Liver (tissue), 9 donors: ENCODE measurements around the gene CAPN2. TPM values are rescaled to one million over a fixed set of nuclear protein-coding genes. Genes with fewer than 3 reads are reported as not detected.

Experiments used
- DNase-seq: peaks from one replicate; pipeline ENCODE4 v3.0.0-alpha.2; 2017; ENCODE audit warnings: low spot score
- H3K27ac ChIP-seq, 2 donors: one replicate each; pipeline ENCODE4 v1.7.0; 2013; ENCODE audit warnings: inconsistent platforms in 2 of 2, low read length in 2 of 2, control low read depth in 1 of 2, low read depth in 1 of 2, mild to moderate bottlenecking in 1 of 2
- H3K27me3 ChIP-seq, 4 donors: one replicate each; pipeline versions ENCODE4 v1.6.1 to v1.7.0; 2013; ENCODE audit warnings: low read length in 3 of 4, inconsistent platforms in 1 of 4, mild to moderate bottlenecking in 1 of 4, moderate library complexity in 1 of 4; ENCODE audit not compliant: control insufficient read depth in 4 of 4, insufficient read depth in 4 of 4
- H3K36me3 ChIP-seq, 4 donors: one replicate each; pipeline versions ENCODE4 v1.6.1 to v1.7.0; 2013; ENCODE audit warnings: low read length in 3 of 4, mild to moderate bottlenecking in 3 of 4, low read depth in 1 of 4, moderate library complexity in 1 of 4; ENCODE audit not compliant: control insufficient read depth in 4 of 4, insufficient read depth in 3 of 4
- H3K4me1 ChIP-seq, 4 donors: one replicate each; pipeline versions ENCODE4 v1.6.1 to v1.7.0; 2013; ENCODE audit warnings: low read length in 3 of 4, mild to moderate bottlenecking in 3 of 4, moderate library complexity in 1 of 4; ENCODE audit not compliant: control insufficient read depth in 4 of 4, insufficient read depth in 4 of 4
- H3K4me3 ChIP-seq, 3 donors: one replicate each; pipeline versions ENCODE4 v1.6.1 to v1.7.0; 2013; ENCODE audit warnings: low read length in 3 of 3, control low read depth in 1 of 3, low read depth in 1 of 3, mild to moderate bottlenecking in 1 of 3
- H3K9ac ChIP-seq, 2 donors: one replicate each; pipeline ENCODE4 v1.7.0; 2013; ENCODE audit warnings: low read length in 2 of 2, mild to moderate bottlenecking in 2 of 2, moderate library complexity in 2 of 2, control low read depth in 1 of 2, low read depth in 1 of 2
- H3K9me3 ChIP-seq, 4 donors: one replicate each; pipeline versions ENCODE4 v1.6.1 to v1.7.0; 2013; ENCODE audit warnings: low read length in 3 of 4; ENCODE audit not compliant: control insufficient read depth in 4 of 4
- ATF3 ChIP-seq: IDR thresholded peaks from 2 replicates; pipeline ENCODE4 v1.6.1; 2016; ENCODE audit warnings: antibody characterized with exemption
- CTCF ChIP-seq: fragments of 150-350 bp; IDR thresholded peaks from 2 replicates; pipeline ENCODE4 v1.5.1; 2017; ENCODE audit warnings: improper control_type of control experiment, low read depth, low read length; ENCODE audit not compliant: missing input control
- EGR1 ChIP-seq, 2 donors: IDR thresholded peaks; 2 replicates each; pipeline ENCODE4 v1.6.1; 2016 to 2018; ENCODE audit warnings: antibody characterized with exemption in 2 of 2, low read depth in 2 of 2
- FOXA1 ChIP-seq: IDR thresholded peaks from 2 replicates; pipeline ENCODE4 v1.6.1; 2016; ENCODE audit warnings: antibody characterized with exemption
- HNF4A ChIP-seq, 2 donors: conservative IDR thresholded peaks; 2 replicates each; pipeline ENCODE4 v1.6.1; 2016; ENCODE audit warnings: antibody characterized with exemption in 2 of 2, mild to moderate bottlenecking in 2 of 2
- JUND ChIP-seq, 2 donors: IDR thresholded peaks; 2 replicates each; pipeline ENCODE4 v1.6.1; 2016; ENCODE audit warnings: antibody characterized with exemption in 2 of 2
- MAX ChIP-seq: IDR thresholded peaks from 2 replicates; pipeline ENCODE4 v1.6.1; 2016; ENCODE audit warnings: antibody characterized with exemption
- NR2F2 ChIP-seq: IDR thresholded peaks from 2 replicates; pipeline ENCODE4 v1.6.1; 2016; ENCODE audit warnings: antibody characterized with exemption
- RAD21 ChIP-seq, 2 donors: IDR thresholded peaks; 2 replicates each; pipeline ENCODE4 v1.6.1; 2016; ENCODE audit warnings: antibody characterized with exemption in 2 of 2, mild to moderate bottlenecking in 2 of 2
- REST ChIP-seq: IDR thresholded peaks from 2 replicates; pipeline ENCODE4 v1.6.1; 2016; ENCODE audit warnings: antibody characterized with exemption, mild to moderate bottlenecking
- SP1 ChIP-seq: IDR thresholded peaks from 2 replicates; pipeline ENCODE4 v1.6.1; 2018; ENCODE audit warnings: antibody characterized with exemption, mild to moderate bottlenecking
- TAF1 ChIP-seq: conservative IDR thresholded peaks from 2 replicates; pipeline ENCODE4 v1.6.1; 2016; ENCODE audit warnings: antibody characterized with exemption, mild to moderate bottlenecking
- YY1 ChIP-seq: IDR thresholded peaks from 2 replicates; pipeline ENCODE4 v1.6.1; 2016; ENCODE audit warnings: antibody characterized with exemption, mild to moderate bottlenecking
- ZBTB33 ChIP-seq: IDR thresholded peaks from 2 replicates; pipeline ENCODE4 v1.6.1; 2016; ENCODE audit warnings: antibody characterized with exemption
- WGBS: extraction: QIAGEN DNeasy Blood & Tissue Kit; methylation state at CpG from one replicate; pipeline ENCODE4 v1.1.7; 2013; 5-methylcytosine and 5-hydroxymethylcytosine counted together
- polyA plus RNA-seq, 2 donors: library from polyadenylated mRNA; stranded (reverse) in 1 of 2; unstranded in 1 of 2; fragments of 200-250 nt in 1 of 2; fragments of >200 nt in 1 of 2; fragmentation: Nextera tagmentation in 1 of 2; extraction: Ambion mirVana in 1 of 2; gene quantifications; one replicate each; pipeline versions ENCODE4 v1.2.1 to v1.2.3, GENCODE V29; 2013 to 2015
- total RNA-seq, 2 donors: library from RNA; depleted of rRNA; stranded (reverse); fragments of >200 nt; gene quantifications; one replicate each; pipeline ENCODE4 v1.2.3, GENCODE V29; 2014
- donor health status: healthy.
- donor health status: healthy.
- donor health status: healthy.
- donor health status: healthy.
- donor health status: healthy.

The CAPN2 gene
- total and polyA plus RNA-seq, 4 donors = 11.2 to 20.7 (median 15.5) TPM

- TF ChIP-seq TAF1 (no peak), JUND (IDR thresholded peaks at IDR 0.05) (no peak), SP1 (no peak), REST (no peak), CTCF (no peak), ZBTB33 (no peak), MAX (no peak), ATF3 (no peak), YY1 (no peak), RAD21 (IDR thresholded peaks at IDR 0.05) (no peak), HNF4A (conservative IDR thresholded peaks at IDR 0.05) (no peak), NR2F2 (no peak), FOXA1 (no peak), EGR1 (IDR thresholded peaks at IDR 0.05; ENCODE audit: low read depth in 2 of 2) (no peak)
- Histone ChIP-seq H3K27me3 (no peaks in the 10 kb centered on the region), H3K4me1 (no peaks in the 10 kb centered on the region), H3K36me3 (peaks cover 0 to 12% (median 5%) of the 10 kb centered on the region in 4 donors), H3K9ac (no peak overlapping the region), H3K9me3 (no peaks in the 10 kb centered on the region), H3K4me3 (no peak overlapping the region), H3K27ac (no peak overlapping the region)
- no peak for DNase-seq
- 94% methylated on average over 13 of the region's 13 CpGs for WGBS
Measured at GRCh38 chr1:223755992-223756775, 43.8 kb downstream of the CAPN2 start.
